Hindlimb muscle (tissue), 1 donor: ENCODE data around the gene TBX21. TPM values are rescaled to one million over a fixed set of nuclear protein-coding genes. Genes with fewer than 3 reads are reported as not detected.
"Not testable (repeated sequence)": the region's sequence is repeated elsewhere in the genome, so short reads cannot be mapped to it uniquely, and the experiment has no call there.

Experiments used
- DNase-seq: peaks from one replicate; pipeline ENCODE4 v3.0.0-alpha.2; 2013
- polyA plus RNA-seq: library from polyadenylated mRNA; unstranded; fragments of 120-200 nt; gene quantifications from one replicate; pipeline ENCODE4 v1.2.1, GENCODE V29; 2013; ENCODE audit not compliant: insufficient read length

Gene TBX21
- polyA plus RNA-seq, 1 donor = 0.15 TPM

- no peak for DNase-seq
Observed at GRCh38 chr17:47732399-47733046, 513 bp upstream of the TBX21 start.

- DNase-seq = no peak
Observed at GRCh38 chr17:47733674-47734410, 806 bp downstream of the TBX21 start.

GRCh38 chr17:47735139-47735464, 2.1 kb downstream of the TBX21 start:
- no peak for DNase-seq

- no peak for DNase-seq
Observed at GRCh38 chr17:47735536-47736011, 2.5 kb downstream of the TBX21 start.

DNA sequence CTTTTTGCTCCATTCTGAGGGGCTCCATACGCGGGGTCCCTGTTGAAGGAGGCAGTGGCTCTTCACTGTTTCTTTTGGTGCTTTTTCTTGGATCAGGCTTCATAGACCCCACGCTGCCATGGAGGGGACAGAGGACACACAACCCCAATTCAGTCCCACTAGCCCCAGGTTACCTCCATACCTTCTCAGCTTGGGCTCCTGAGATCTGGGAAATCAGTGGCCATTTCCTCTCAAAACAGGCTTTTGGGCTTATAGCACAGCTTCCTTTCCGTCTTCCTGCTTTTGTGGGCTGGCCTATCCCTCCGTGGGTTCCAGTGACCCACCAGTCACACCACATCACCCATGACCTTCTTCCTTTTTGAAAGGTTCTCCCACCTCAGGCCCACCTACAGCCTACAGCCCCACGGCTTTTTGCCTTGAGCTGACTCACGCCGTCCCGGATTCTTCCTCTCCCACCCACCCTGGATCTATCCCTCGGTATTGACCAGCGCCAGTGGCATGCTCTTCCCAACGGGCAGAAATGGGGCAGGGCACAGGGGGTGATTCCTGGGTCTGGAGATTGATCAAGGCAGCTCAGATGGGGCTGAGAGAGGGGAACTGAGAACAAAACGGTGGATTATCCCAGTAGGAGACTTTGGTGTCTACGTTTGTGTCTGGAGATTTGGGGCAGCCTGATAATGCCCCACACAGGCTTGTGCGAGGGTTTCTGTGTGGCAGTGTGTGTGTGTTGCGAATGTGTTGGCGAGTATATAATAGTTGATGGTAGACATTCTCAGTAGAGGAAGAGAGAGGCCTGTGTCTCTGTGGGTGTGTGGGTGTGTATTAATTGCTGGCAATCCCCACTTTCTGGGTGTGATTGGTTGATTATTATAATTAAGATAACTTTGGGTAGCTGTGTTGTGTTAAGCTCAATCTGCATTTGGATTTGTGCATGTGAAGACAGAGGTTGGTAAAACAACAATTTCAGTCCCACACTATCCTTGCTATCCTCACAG, 3.8 kb downstream of the TBX21 start:
- no peak for DNase-seq

GRCh38 chr17:47738178-47738577, 5.1 kb downstream of the TBX21 start:
- no peak for DNase-seq

- no peak for DNase-seq
Observed at GRCh38 chr17:47739150-47739549, 6.1 kb downstream of the TBX21 start.

GRCh38 chr17:47739945-47740344, 6.9 kb downstream of the TBX21 start:
- DNase-seq = not testable (repeated sequence)

DNA sequence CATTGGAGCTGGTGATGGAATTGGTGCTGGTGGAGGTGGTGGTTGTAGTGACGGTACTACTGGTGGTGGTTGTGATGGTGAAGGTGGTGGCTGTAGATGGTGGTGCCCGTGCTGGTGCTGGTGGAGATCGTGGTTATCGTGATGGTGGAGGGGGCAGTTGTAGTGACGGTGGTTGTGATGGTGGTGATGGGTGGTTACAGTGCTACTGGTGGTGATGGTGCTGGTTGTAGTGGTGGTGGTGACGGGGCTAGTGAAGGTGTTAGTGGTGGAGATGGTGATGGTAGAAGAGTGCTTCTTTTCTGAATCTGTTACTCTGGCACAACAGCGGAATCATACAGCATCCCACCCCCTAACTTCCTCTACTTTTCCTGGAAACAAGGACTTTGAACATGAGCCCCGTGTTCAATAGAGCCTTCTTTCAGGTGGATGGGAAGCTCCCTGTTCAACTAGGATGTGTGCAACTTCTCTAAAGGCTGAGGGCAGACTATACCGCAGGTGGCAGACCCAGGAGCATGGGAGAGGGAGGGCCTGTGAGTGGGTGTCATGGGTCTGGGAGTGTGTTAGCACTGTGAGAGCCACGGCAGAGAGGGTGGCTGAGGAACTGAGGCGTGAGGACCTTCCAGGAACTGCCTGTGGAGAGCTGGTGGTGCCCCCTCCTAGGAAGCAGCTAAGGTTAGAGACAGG, 8.2 kb downstream of the TBX21 start:
- no peak for DNase-seq

GRCh38 chr17:47741793-47742145, 8.7 kb downstream of the TBX21 start:
- no peak for DNase-seq

DNA sequence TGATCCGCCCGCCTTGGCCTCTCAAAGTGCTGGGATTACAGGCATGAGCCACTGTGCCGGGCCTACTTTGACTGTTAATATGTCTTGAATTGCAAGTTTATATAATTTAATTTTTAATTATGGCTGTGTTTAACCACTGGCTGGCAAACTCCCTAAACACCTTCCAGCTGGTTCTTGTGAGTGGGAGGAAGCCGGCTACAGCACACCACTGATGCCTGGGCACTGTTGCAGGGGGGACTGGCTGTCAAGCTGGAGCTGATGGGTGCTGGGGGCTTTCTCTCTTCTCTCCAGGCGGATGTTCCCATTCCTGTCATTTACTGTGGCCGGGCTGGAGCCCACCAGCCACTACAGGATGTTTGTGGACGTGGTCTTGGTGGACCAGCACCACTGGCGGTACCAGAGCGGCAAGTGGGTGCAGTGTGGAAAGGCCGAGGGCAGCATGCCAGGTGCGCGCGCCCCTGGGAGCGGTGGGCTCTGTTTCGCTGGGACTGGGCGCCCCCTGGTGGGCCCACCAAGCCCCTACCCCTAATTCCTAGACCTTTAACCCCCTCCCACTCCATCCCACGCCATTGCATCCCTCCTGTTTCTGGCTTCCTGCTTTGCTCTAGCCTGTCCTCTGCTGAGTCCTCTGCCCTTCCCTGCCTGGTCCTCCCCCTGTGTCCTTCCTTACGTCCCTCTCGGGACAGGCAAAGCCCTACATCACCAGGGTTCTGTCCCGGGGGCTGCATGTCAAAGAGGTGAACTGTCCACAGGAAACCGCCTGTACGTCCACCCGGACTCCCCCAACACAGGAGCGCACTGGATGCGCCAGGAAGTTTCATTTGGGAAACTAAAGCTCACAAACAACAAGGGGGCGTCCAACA, 9.5 kb downstream of the TBX21 start:
- no peak for DNase-seq

DNA sequence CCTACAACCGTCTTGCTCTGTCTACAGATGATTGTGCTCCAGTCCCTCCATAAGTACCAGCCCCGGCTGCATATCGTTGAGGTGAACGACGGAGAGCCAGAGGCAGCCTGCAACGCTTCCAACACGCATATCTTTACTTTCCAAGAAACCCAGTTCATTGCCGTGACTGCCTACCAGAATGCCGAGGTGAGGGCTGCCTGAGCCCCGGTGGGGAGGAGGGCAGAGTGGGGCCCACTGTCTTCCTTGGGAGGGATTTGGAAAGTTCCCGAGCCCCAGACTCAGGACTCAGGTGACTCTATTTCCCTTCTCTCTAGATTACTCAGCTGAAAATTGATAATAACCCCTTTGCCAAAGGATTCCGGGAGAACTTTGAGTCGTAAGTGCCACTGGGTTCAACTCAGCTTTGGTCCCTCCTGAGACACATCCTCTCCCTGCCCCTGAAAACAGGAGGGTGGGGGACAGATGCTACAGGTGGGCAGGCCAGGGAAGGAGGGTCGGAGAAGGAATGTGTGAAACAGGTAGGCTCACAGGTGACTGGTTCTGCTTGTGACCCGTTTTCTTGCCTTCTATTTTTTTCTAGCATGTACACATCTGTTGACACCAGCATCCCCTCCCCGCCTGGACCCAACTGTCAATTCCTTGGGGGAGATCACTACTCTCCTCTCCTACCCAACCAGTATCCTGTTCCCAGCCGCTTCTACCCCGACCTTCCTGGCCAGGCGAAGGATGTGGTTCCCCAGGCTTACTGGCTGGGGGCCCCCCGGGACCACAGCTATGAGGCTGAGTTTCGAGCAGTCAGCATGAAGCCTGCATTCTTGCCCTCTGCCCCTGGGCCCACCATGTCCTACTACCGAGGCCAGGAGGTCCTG, 11.4 kb downstream of the TBX21 start:
- no peak for DNase-seq

DNA sequence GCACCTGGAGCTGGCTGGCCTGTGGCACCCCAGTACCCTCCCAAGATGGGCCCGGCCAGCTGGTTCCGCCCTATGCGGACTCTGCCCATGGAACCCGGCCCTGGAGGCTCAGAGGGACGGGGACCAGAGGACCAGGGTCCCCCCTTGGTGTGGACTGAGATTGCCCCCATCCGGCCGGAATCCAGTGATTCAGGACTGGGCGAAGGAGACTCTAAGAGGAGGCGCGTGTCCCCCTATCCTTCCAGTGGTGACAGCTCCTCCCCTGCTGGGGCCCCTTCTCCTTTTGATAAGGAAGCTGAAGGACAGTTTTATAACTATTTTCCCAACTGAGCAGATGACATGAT, 12.0 kb downstream of the TBX21 start:
- no peak for DNase-seq

GRCh38 chr17:47751471-47751870, 18.4 kb downstream of the TBX21 start:
- DNase-seq = no peak

DNA sequence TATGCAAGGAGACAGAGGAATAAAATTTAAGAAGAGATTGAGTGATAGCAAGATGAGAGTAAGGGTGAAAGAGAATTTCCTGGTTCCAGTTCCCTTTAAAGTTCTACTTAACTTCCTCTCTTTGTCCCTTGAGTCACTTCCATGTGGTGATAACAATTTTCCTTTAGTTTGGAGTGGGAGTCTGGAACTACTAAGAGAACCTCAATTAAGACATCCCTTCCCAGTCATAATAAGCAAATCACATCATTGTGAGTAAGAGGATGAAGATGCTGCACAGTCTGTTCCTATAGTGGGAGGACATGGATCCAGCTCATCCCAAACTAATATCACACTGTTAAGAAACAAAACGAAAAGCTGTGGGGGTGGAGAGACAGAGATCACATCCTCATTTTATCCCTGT, 24.4 kb downstream of the TBX21 start:
- no peak for DNase-seq

DNA sequence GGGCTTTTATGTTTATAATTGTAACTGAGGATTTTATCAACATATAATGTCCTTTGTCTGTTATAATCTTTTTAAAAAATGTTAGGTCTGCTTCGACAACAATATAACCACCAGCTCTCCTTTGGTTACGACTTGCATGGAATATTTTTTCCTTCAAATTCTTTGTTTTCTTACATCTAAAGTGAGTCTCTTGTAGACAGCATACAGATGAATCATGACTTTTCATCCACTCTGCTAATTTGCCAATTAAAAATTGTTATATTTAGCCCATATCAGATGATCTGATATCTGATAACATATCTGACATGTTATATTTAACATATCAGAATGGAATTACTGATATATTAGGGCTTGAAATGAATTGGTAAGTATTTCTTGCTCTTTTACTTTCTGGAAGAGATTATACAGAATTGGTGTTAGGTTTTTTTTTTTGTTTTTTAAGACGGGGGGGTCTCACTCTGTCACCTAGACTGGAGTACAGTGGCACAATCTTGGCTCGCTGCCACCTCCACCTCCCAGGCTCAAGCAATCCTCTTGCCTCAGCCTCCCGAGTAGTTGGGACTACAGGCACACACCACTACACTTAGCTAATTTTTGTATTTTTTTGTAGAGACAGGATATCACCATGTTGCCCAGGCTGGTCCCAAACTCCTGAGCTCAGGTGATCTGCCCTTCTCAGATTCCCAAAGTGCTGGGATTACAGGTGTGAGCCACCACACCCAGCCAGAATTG, 27.5 kb downstream of the TBX21 start:
- DNase-seq = no peak

DNA sequence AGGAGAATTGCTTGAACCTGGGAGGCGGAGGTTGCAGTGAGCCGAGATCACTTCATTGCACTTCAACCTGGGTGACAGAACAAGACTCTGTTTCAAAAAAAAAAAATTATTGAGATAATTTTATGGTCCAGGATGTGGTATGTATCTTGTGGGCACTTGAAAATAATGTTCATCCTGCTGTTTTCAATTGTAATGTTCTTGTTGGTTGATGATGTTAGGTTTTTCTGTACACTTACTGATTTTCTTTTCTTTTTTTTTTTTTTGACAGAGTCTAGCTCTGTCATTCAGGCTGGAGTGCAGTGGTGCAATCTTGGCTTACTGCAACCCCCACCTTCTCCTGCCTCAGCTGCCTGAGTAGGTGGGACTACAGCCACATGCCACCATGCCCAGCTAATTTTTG, 29.7 kb downstream of the TBX21 start:
- DNase-seq = no peak

DNA sequence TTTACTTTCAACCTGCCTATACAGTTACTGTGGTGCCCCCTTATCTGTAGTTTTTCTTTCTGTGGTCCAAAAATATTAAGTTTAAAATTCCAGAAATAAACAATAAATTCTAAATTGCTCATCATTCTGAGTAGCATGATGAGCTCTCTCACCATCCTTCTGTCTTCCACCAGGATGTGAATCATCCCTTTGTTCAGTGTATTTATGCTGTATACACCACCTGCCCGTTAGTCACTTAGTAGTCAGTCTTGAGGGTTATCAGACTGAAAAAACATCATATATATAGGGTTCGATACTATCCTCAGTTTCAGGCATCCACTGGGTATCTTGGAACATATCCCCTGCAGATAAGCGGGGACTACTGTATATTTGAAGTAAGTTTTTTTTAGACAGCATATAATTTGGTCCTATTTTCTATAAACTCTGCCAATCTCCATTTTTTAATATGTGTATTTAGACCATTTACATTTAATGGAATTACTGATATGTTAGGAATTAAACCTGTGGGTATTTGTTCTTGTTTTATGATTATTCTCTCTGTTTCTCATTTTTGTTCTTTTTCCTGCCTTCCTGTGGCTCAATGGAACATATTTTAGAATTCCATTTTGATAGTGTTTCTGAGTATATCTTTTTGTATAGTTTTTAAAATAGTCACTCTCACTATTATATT, 31.0 kb downstream of the TBX21 start:
- no peak for DNase-seq

- DNase-seq = not testable (repeated sequence)
Observed at GRCh38 chr17:47773649-47774048, 40.6 kb downstream of the TBX21 start.
